HG03565 (cell line): Measurements from ENCODE around the gene CD99L2.
A peak's percentile ranks its signal among the peaks of the same experiment; 100 is the strongest.
"Not testable (repeated sequence)": the region's sequence is repeated elsewhere in the genome, so short reads cannot be mapped to it uniquely, and the experiment has no call there.

Experiments
- ATAC-seq: cut with Tn5 transposase; IDR thresholded peaks from one replicate; pipeline ENCODE4 v1.9.1; 2021; ENCODE audit warnings: mild to moderate bottlenecking, moderate library complexity; ENCODE audit not compliant: unreplicated experiment

The CD99L2 gene

GRCh38 chrX:150857453-150857852 lies 41.0 kb downstream of the CD99L2 start:
- ATAC-seq, result no peak

DNA sequence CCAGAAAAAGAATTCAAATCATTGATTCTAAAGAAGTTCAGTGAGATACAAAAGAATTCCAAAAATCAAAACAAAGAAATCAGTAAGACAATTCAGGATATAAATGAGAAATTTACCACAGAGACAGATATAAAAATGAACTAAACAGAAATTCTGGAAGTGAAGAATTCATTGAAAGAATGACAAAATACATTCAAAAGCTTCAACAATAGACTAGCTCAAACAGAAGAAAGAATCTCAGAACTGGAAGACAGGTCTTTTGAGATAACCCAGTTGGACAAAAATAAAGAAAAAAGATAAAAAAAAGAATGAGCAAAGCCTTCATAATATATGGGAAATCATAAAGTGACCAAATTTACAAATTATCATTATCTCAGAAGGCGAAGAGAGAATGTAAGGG lies 41.7 kb downstream of the CD99L2 start:
- no peak for ATAC-seq

GRCh38 chrX:150856101-150856500 lies 42.4 kb downstream of the CD99L2 start:
- ATAC-seq, result no peak

GRCh38 chrX:150854856-150855255 lies 43.6 kb downstream of the CD99L2 start:
- ATAC-seq, result no peak

- no peak for ATAC-seq
Measured at GRCh38 chrX:150849996-150850720, 48.3 kb downstream of the CD99L2 start.

DNA sequence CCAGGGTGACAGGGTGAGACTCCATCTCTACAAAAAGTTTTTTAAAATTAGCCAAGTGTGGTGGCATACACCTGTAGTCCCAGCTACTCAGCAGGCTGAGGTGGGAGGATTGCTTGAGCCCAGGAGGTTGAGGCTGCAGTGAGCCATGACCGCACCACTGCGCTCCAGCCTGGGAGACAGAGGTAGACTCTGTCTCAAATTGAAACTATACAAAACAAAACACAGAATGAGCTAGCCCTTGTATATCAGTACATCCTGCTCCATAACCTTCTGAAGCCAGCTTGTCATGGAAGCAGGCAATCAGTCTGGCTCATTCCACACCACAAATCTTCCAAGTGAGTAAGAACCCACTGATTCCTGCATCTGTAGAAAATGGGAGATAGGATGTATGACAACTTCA lies 49.0 kb downstream of the CD99L2 start:
- ATAC-seq, result peak; percentile 88

- no peak for ATAC-seq
Measured at GRCh38 chrX:150848914-150849365, 49.5 kb downstream of the CD99L2 start.

- ATAC-seq, result no peak
Measured at GRCh38 chrX:150847088-150847487, 51.4 kb downstream of the CD99L2 start.

DNA sequence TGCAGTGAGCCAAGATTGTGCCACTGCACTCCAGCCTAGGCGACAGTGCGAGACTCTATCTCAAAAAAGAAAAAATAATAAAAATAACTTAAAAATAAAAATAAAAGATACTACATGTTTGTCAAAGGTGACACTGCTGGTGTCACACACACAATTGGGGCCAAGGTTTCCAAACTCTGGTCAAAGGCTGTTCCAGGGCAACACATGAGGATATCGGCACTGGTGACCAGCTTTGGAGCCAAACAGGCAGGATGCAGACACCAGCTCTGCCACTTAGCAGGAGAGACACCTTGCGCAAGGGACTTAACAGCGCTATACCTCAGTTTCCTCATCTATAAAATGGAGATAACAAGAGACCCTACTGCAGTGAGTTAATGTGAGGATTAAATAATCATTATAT lies 52.3 kb downstream of the CD99L2 start:
- no peak for ATAC-seq

DNA sequence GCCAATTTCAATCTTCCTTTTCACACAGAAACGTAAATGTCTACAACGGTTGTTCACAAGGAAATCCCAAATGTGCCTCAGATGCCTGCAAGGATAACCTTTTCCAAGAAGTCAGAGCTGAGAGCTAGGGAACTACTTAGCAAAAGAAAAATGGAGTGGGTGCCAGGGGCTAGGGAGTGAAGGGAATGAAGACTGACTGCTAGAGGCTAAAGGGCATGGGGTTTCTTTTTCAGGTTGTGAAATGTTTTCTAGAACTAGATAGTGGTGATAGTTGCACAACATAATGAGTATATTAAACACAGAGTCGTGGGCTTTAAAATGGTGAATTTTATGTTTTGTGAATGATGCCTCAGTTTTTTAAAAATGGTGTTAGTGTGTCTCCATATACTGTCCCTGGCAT lies 53.4 kb downstream of the CD99L2 start:
- no peak for ATAC-seq

DNA sequence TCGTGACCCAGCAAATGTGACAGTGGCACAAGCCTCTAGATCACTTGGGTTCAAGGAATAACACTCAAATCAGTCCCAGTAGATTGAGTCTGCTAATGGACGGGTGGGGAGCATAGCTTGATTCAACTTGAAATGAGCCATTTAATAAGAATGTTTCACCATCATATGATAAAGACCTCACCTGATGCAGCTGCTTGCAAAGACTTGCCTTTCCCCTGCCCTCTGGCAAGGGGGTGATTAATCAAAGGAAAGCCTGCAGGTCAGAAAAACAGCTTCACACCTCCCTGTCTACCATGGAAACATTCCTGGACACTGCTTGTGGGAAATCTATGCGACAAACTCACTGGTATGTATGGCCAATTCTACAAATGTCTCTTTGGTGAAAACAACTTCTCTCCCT lies 54.5 kb downstream of the CD99L2 start:
- ATAC-seq, result no peak

DNA sequence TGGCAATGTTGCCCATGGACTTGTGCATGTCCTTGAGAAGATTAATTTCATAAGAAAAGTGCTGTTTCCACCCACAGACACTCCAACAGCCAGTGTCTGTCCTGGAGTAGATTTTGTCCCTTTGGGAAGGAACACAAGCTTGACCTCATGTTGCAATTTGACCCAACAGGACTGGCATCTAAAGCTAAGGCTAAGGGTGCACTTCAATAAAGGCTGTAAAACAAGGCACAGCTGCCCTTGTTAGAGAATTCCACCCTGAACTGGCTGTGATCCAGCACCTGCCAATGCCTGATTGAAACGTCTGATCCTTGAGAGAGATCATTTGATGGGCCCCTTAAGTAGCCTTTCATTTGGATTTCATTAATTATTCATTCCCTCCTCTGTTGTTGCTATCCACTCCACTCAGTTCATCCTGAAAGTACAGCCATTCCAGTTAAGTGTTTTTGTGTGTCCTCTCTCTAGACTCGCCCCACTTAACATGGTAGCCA lies 56.2 kb downstream of the CD99L2 start:
- no peak for ATAC-seq

DNA sequence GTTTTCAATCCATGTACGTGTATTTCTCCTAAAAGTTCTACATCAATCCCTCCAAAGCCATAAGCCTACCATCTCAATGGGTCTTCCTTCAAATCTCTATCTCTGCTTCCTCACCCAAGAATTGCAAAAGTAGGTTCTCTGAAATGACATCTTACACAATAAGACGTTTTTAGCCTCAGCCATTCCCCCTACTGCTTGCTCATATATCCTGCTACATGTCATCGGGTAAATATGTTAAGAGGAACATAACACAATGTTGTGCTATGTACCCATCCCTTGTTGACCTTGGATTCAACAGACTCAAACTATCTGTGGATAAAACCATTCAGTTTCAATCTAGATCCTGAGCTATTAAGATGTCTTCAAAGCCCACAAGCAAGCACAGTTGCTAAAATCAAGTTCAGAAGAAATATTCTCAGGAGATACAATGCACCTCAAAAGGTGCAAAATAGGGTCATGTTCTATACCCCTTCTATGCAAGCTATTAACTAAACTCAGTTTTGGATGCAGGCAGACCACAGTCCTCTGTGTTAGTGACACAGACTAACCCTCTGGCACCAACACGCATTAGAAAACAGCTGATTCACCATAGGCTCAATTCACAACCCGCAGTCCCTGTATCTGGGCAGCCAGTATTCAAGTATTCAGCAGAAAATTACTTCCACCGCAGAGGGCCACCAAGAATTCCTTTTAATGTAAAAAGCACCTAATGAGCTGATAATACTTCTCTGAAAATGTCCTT lies 56.8 kb downstream of the CD99L2 start:
- no peak for ATAC-seq

DNA sequence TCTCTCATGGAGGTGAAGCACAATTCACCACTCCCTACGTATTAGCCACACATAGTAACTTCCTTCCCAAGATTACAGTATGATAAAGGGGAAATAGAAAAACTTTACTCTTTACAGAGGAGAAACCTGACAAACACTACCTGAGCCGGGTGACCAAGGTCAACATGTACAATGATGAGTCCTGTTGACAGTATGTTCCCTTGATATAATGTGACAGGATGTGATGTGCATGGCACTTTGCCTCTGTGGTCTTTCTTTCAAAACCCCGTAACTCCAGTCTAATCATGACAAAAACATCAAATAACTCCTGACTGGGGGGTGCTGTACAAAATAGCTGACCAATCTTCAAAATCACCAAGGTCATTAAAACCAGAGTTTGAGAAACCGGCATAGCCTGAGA lies 60.6 kb downstream of the CD99L2 start:
- ATAC-seq, result no peak

- no peak for ATAC-seq
Measured at GRCh38 chrX:150834695-150835094, 63.8 kb downstream of the CD99L2 start.

- no peak for ATAC-seq
Measured at GRCh38 chrX:150833454-150834056, 64.9 kb downstream of the CD99L2 start.

DNA sequence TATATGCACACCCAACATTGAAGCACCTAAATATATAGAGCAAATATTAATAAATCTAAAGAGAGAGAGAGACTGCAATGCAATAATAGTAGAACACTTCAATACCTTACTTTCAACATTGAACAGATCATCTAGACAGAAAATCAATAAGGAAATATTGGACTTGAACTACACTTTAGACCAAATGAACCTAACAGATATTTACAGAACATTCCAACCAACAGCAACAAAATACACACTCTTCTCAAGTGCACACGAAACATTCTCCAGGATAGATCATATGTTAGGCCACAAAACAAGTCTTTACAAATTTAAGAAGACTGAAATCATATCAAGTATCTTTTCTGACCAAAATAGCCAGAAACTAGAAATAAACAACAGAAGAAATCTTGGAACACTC lies 66.6 kb downstream of the CD99L2 start:
- ATAC-seq, result no peak

DNA sequence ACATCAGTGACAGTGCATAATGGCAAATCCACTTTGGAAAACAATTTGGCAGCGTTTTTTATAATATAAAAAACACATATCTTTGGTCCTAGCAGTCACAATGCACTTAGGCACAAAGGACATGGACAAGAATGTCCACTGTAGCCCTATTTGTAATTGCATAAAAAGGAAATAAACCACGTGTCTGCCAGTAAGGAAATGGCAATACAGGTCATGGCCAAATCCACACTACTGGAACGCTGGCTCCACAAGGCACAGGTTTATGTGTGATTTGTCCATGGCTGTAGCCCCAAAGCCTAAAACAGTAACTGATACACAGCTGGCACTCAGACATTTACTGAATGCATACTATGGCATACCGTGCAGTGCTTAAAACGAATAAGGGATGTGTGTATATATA lies 69.7 kb downstream of the CD99L2 start:
- no peak for ATAC-seq

GRCh38 chrX:150824352-150824751 lies 74.1 kb downstream of the CD99L2 start:
- ATAC-seq, result not testable (repeated sequence)

GRCh38 chrX:150823826-150824225 lies 74.6 kb downstream of the CD99L2 start:
- not testable (repeated sequence) for ATAC-seq

DNA sequence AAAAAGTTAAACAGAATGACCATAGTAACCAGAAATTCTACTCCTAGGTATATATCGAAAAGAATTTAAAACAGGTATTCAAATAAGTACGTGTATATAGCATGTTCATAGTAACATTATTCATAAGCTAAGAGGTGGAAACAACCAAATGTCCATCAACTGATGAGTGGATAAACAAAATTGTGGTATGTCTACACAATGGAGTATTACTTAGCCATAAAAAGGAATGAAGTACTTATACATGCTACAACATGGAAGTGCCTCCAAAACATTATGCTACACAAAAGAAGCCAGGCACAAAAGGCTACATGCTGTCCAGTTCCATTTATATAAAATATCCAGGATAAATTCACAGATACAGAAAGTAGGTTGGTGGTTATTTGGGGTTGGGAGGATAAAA lies 76.5 kb downstream of the CD99L2 start:
- no peak for ATAC-seq

DNA sequence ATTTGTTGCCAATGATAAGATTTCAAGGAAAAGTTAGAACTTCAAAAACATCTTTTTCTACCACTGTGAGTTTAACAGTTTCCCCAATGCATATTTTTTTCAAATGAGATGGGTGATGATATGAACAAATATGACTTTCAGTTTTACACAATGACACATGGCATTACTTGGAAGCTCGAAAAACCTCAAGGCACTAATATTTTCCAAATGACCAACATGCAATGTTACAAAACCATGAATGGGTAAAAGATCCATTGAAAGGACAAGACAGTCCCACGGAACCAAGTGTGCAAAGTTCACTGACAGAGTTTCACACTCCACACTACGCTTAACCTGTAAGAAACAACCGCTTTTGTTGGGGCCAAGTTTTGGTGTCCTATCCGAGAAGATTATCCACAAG lies 84.5 kb downstream of the CD99L2 start:
- no peak for ATAC-seq
